Neural crest cell (in vitro differentiated cells): ENCODE measurements around the gene PLPP7. TPM values are rescaled to one million over a fixed set of nuclear protein-coding genes. Genes with fewer than 3 reads are reported as not detected.
A peak's percentile ranks its signal among the peaks of the same experiment; 100 is the strongest.

Experiments used
- DNase-seq: peaks from one replicate; pipeline ENCODE4 v3.0.0; 2021; ENCODE audit warnings: low read depth, mixed read lengths, low spot score
- H3K27ac Mint-ChIP-seq: one replicate; pipeline ENCODE4 v1.8.0; 2021; ENCODE audit warnings: mild to moderate bottlenecking, mixed read lengths; ENCODE audit not compliant: unreplicated experiment
- H3K27me3 Mint-ChIP-seq: 2 replicates; pipeline ENCODE4 v1.8.0; 2021; ENCODE audit warnings: low read depth, mild to moderate bottlenecking, mixed read lengths
- H3K36me3 Mint-ChIP-seq: 2 replicates; pipeline ENCODE4 v1.8.0; 2021; ENCODE audit warnings: low read depth, mild to moderate bottlenecking, mixed read lengths
- H3K4me1 Mint-ChIP-seq: 2 replicates; pipeline ENCODE4 v1.8.0; 2021; ENCODE audit warnings: mixed read lengths
- H3K4me3 Mint-ChIP-seq: one replicate; pipeline ENCODE4 v1.8.0; 2021; ENCODE audit warnings: mild to moderate bottlenecking, mixed read lengths
- H3K9me3 Mint-ChIP-seq: 2 replicates; pipeline ENCODE4 v1.8.0; 2021; ENCODE audit warnings: mixed read lengths
- CTCF ChIP-seq: fragments of 200-600 bp; sonication (generic); conservative IDR thresholded peaks from 2 replicates; pipeline ENCODE4 v1.5.0; 2021; ENCODE audit warnings: antibody characterized with exemption, mild to moderate bottlenecking
- total RNA-seq: library from RNA; stranded (reverse); gene quantifications from 2 replicates; pipeline ENCODE4 v1.2.1, GENCODE V29; 2021

Gene PLPP7
- total RNA-seq, 1 donor from 2014 or later = 6.9 TPM

- no peak for TF ChIP-seq CTCF
- no peak for DNase-seq
- H3K36me3 Mint-ChIP-seq = no peaks in the 10 kb centered on the region
- no peaks in the 10 kb centered on the region for H3K27me3 Mint-ChIP-seq
- no peak overlapping the region for H3K4me3 Mint-ChIP-seq
- H3K27ac Mint-ChIP-seq = no peak overlapping the region
- peaks cover 9% of the 10 kb centered on the region for H3K4me1 Mint-ChIP-seq
- no peaks in the 10 kb centered on the region for H3K9me3 Mint-ChIP-seq
These were observed 10.4 kb downstream of the PLPP7 start for GRCh38 chr9:131299961-131300347.

GRCh38 chr9:131300444-131300843 lies 10.9 kb downstream of the PLPP7 start:
- peaks cover 8% of the 10 kb centered on the region for H3K4me1 Mint-ChIP-seq
- H3K36me3 Mint-ChIP-seq = no peaks in the 10 kb centered on the region
- H3K4me3 Mint-ChIP-seq = no peak overlapping the region
- no peak for DNase-seq
- H3K27ac Mint-ChIP-seq = no peak overlapping the region
- no peaks in the 10 kb centered on the region for H3K27me3 Mint-ChIP-seq
- no peak for TF ChIP-seq CTCF
- no peaks in the 10 kb centered on the region for H3K9me3 Mint-ChIP-seq

GRCh38 chr9:131302244-131303075 lies 12.9 kb downstream of the PLPP7 start:
- H3K27ac Mint-ChIP-seq = no peak overlapping the region
- TF ChIP-seq CTCF = no peak
- DNase-seq = no peak

GRCh38 chr9:131303381-131304321 lies 14.1 kb downstream of the PLPP7 start:
- Mint-ChIP-seq H3K36me3 (no peaks in the 10 kb centered on the region), H3K4me3 (no peak overlapping the region), H3K27me3 (no peaks in the 10 kb centered on the region), H3K4me1 (no peaks in the 10 kb centered on the region), H3K9me3 (no peaks in the 10 kb centered on the region), H3K27ac (no peak overlapping the region)
- no peak for TF ChIP-seq CTCF
- no peak for DNase-seq

More at GRCh38 chr9:131302244-131303075, 12.9 kb downstream of the PLPP7 start:
- Mint-ChIP-seq H3K9me3 (no peaks in the 10 kb centered on the region), H3K4me3 (no peak overlapping the region), H3K27me3 (no peaks in the 10 kb centered on the region), H3K4me1 (peaks cover 4% of the 10 kb centered on the region), H3K36me3 (no peaks in the 10 kb centered on the region)

- H3K9me3 Mint-ChIP-seq = no peaks in the 10 kb centered on the region
These were observed 15.3 kb downstream of the PLPP7 start for GRCh38 chr9:131304676-131305355.

More at GRCh38 chr9:131304676-131305355, 15.3 kb downstream of the PLPP7 start:
- Mint-ChIP-seq H3K27ac (peak overlapping the region; percentile 78), H3K36me3 (no peaks in the 10 kb centered on the region), H3K27me3 (no peaks in the 10 kb centered on the region), H3K4me3 (no peak overlapping the region), H3K4me1 (no peaks in the 10 kb centered on the region)
- DNase-seq = no peak
- TF ChIP-seq CTCF = no peak
